Endothelial cell (in vitro differentiated cells): ENCODE measurements around the gene CTDP1. TPM values are rescaled to one million over a fixed set of nuclear protein-coding genes. Genes with fewer than 3 reads are reported as not detected.
A peak's percentile ranks its signal among the peaks of the same experiment; 100 is the strongest.

ENCODE experiments used
- DNase-seq: peaks from one replicate; pipeline ENCODE4 v3.0.0; 2021; ENCODE audit warnings: low spot score
- H3K27ac Mint-ChIP-seq: one replicate; pipeline ENCODE4 v1.8.0; 2021; ENCODE audit warnings: mixed read lengths, inconsistent platforms; ENCODE audit not compliant: unreplicated experiment
- H3K27me3 Mint-ChIP-seq: one replicate; pipeline ENCODE4 v1.8.0; 2021; ENCODE audit warnings: mild to moderate bottlenecking, moderate library complexity, mixed read lengths, inconsistent platforms; ENCODE audit not compliant: unreplicated experiment
- H3K36me3 Mint-ChIP-seq: one replicate; pipeline ENCODE4 v1.8.0; 2021; ENCODE audit warnings: mild to moderate bottlenecking, low read depth, mixed read lengths, inconsistent platforms; ENCODE audit not compliant: unreplicated experiment
- H3K4me1 Mint-ChIP-seq: one replicate; pipeline ENCODE4 v1.8.0; 2021; ENCODE audit warnings: mild to moderate bottlenecking, mixed read lengths, inconsistent platforms; ENCODE audit not compliant: unreplicated experiment
- H3K4me3 Mint-ChIP-seq: one replicate; pipeline ENCODE4 v1.8.0; 2021; ENCODE audit warnings: mild to moderate bottlenecking, mixed read lengths, inconsistent platforms; ENCODE audit not compliant: unreplicated experiment
- H3K9me3 Mint-ChIP-seq: one replicate; pipeline ENCODE4 v1.8.0; 2021; ENCODE audit warnings: mixed read lengths, inconsistent platforms; ENCODE audit not compliant: unreplicated experiment
- total RNA-seq: library from RNA; stranded (reverse); fragmentation: NEBNext Ultra II Directional; extraction: Animal tissue kit (Norgen Biotek cat#: 25700); gene quantifications from one replicate; pipeline ENCODE4 v1.2.1, GENCODE V29; 2021; ENCODE audit not compliant: unreplicated experiment
- TF ChIP-seq, protein P1 (sequence below): fragments of 200-600 bp; sonication (generic); IDR thresholded peaks from one replicate; pipeline ENCODE4 v1.5.0; 2021; ENCODE audit warnings: antibody characterized with exemption; ENCODE audit not compliant: unreplicated experiment

CTDP1 gene
- total RNA-seq, 1 donor from 2014 or later = 34.2 TPM

DNA sequence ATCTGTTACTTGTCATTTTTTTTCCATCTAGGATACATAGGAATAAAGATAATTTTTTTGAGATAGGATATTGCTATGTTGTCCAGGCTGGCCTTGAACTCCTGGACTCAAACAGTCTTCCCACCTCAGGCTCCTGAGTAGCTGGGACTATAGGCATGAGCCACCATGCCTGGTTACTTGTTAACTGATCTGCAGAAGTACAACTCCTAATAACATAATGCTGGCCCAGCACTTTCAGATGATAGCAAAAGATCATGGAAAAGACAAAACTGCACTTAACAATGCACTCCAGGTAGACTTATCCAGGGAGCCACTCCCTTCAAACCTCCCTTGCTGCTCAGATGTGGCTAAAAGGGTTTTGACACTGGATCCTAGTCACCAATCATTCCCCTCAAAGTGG is 11.4 kb upstream of the CTDP1 start:
- Mint-ChIP-seq H3K4me1 (no peaks in the 10 kb centered on the region), H3K36me3 (no peaks in the 10 kb centered on the region), H3K9me3 (no peaks in the 10 kb centered on the region), H3K4me3 (no peak overlapping the region), H3K27ac (no peak overlapping the region), H3K27me3 (peaks cover 2% of the 10 kb centered on the region)
- no peak for DNase-seq
- TF ChIP-seq, protein P1, sequence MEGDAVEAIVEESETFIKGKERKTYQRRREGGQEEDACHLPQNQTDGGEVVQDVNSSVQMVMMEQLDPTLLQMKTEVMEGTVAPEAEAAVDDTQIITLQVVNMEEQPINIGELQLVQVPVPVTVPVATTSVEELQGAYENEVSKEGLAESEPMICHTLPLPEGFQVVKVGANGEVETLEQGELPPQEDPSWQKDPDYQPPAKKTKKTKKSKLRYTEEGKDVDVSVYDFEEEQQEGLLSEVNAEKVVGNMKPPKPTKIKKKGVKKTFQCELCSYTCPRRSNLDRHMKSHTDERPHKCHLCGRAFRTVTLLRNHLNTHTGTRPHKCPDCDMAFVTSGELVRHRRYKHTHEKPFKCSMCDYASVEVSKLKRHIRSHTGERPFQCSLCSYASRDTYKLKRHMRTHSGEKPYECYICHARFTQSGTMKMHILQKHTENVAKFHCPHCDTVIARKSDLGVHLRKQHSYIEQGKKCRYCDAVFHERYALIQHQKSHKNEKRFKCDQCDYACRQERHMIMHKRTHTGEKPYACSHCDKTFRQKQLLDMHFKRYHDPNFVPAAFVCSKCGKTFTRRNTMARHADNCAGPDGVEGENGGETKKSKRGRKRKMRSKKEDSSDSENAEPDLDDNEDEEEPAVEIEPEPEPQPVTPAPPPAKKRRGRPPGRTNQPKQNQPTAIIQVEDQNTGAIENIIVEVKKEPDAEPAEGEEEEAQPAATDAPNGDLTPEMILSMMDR = no peak

DNA sequence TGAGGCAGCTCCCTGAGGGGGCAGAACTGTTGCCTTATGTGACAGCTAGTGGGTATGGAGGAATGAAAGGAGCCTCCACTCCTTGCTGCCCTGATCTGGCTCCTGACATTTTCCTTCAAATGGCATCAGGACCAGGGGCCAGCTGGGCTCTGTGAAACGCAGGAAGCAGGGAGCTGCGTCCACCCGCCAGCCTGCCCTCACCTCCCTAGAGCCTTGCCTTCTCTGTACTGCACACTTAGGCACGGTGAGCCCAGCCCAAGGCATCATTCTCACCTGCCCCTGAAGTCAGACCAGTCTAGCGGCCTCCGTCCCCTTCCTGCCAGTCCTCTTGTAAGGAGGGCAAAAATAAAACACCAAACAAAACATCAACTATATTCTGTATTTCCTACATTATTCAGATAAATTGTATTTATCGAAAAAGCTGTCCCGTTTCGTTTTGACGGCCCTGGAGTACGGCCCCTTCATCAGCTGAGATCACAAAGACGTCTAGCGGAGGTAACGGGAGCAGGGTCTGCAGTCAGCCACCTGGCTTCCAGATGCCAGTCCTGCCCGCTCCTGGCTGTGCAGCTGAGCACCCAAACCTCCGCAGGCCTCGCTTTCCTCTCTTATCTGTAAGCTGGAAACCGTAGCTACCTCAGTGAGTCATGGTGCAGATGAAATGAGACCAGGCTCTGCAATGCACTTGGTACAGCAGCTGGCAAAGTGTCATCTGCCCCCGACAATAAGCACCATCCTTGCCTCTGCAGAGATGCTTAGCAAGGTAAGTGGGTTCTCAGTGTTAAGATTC is 6.9 kb upstream of the CTDP1 start:
- Mint-ChIP-seq H3K27me3 (peaks cover 2% of the 10 kb centered on the region), H3K4me1 (no peaks in the 10 kb centered on the region), H3K27ac (no peak overlapping the region), H3K9me3 (no peaks in the 10 kb centered on the region), H3K4me3 (no peak overlapping the region), H3K36me3 (no peaks in the 10 kb centered on the region)
- DNase-seq = no peak
- TF ChIP-seq, protein P1 = no peak

DNA sequence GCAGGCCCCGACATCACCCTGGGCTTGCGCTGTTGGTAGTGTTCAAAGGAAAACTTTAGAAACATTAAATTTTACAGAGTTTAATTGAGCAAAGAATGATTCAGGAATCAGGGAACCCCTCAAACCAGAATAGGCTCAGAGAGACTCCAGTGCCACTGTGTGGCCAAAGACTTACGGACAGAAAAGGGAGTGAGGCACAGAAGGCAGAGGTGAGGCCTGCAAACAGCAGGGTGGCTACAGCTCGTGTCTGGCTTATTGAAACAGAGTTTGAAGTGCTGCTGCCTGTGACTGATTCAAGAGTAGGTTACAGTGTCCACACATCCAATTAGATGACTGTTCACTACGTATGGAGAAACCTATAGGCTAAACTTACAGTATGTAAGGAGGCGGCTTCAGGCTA is 2.4 kb upstream of the CTDP1 start:
- TF ChIP-seq, protein P1 = no peak
- no peak for DNase-seq
- Mint-ChIP-seq H3K9me3 (no peaks in the 10 kb centered on the region), H3K4me3 (no peak overlapping the region), H3K36me3 (no peaks in the 10 kb centered on the region), H3K27me3 (peaks cover 13% of the 10 kb centered on the region), H3K4me1 (peaks cover 14% of the 10 kb centered on the region), H3K27ac (no peak overlapping the region)

DNA sequence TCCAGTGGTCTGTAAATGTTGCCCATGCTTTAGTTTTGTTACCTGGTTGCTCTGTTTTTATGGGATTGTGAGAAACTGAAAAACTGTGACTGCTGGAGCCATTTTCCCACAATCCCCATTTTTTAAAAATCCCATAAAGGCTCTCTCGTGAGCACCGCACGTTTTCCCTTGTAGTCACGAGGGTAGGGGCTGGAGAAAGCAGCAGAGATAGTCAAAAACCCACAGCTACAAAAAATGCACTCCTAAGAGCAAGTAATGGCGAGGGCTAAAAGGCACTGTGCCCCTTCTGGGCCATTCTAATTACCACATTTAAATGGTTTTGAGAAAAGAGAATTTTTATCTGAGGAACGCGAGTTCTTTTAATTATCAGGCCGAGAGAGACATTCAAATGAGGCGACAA is 1.8 kb upstream of the CTDP1 start:
- Mint-ChIP-seq H3K36me3 (no peaks in the 10 kb centered on the region), H3K9me3 (no peaks in the 10 kb centered on the region), H3K27ac (peak overlapping the region; percentile 86), H3K4me3 (no peak overlapping the region), H3K27me3 (peaks cover 13% of the 10 kb centered on the region), H3K4me1 (peaks cover 14% of the 10 kb centered on the region)
- TF ChIP-seq, protein P1 = no peak
- no peak for DNase-seq
